GM20000 (cell line): ENCODE measurements around the gene PDCD6IP.

Experiments used
- DNase-seq: peaks from one replicate; pipeline ENCODE4 v3.0.0; 2012; ENCODE audit warnings: low spot score
- CTCF ChIP-seq: IDR thresholded peaks from 2 replicates; pipeline ENCODE4 v1.5.1; 2012; ENCODE audit warnings: mild to moderate bottlenecking, control low read depth; ENCODE audit errors: extremely low read depth, missing control alignments

PDCD6IP gene

GRCh38 chr3:33918126-33918756 lies 119.8 kb downstream of the PDCD6IP start:
- TF ChIP-seq CTCF = no peak
- no peak for DNase-seq
